Suprapubic skin (tissue), 4 donors: ENCODE measurements around the gene FAM209B.

Source experiments
- CTCF ChIP-seq, 2 donors: fragments of 200-600 bp in 1 of 2; fragments of 450-650 bp in 1 of 2; sonication (generic) in 1 of 2; IDR thresholded peaks; one replicate each; pipeline ENCODE4 v1.5.1; 2016 to 2019; ENCODE audit warnings: antibody characterized with exemption in 2 of 2, mild to moderate bottlenecking in 1 of 2, moderate library complexity in 1 of 2
- POLR2A ChIP-seq, 2 donors: fragments of 450-650 bp; IDR thresholded peaks; one replicate each; pipeline ENCODE4 v1.6.1; 2017; ENCODE audit warnings: antibody characterized with exemption in 2 of 2, mild to moderate bottlenecking in 2 of 2, moderate library complexity in 2 of 2
- POLR2AphosphoS5 ChIP-seq, 3 donors: sonication (generic); formaldehyde crosslinking; IDR thresholded peaks; one replicate each; pipeline ENCODE4 v1.6.1; 2017; ENCODE audit warnings: antibody characterized with exemption in 3 of 3

- TF ChIP-seq CTCF (IDR thresholded peaks at IDR 0.05) (no peak), POLR2A (IDR thresholded peaks at IDR 0.05) (no peak), POLR2AphosphoS5 (IDR thresholded peaks at IDR 0.05) (no peak)
These were observed 18.5 kb downstream of the FAM209B start for GRCh38 chr20:56551571-56551970.
